Gastroesophageal sphincter (tissue), 3 donors: ENCODE results near the gene GRAMD1C.

Experiments
- CTCF ChIP-seq, 4 experiments: fragments of 200-600 bp in 2 of 4; fragments of 450-650 bp in 2 of 4; sonication (generic) in 1 of 4; IDR thresholded peaks; one replicate each; pipeline ENCODE4 v1.5.1; 2017 to 2019; ENCODE audit warnings: antibody characterized with exemption in 4 of 4, mild to moderate bottlenecking in 2 of 4, moderate library complexity in 2 of 4
- EP300 ChIP-seq: sonication (generic); formaldehyde crosslinking; IDR thresholded peaks from one replicate; pipeline ENCODE4 v1.6.1; 2017; ENCODE audit warnings: antibody characterized with exemption, mild to moderate bottlenecking
- POLR2A ChIP-seq, 2 donors: fragments of 450-650 bp; IDR thresholded peaks; one replicate each; pipeline ENCODE4 v1.6.1; 2017; ENCODE audit warnings: antibody characterized with exemption in 2 of 2, mild to moderate bottlenecking in 2 of 2, moderate library complexity in 1 of 2
- POLR2AphosphoS5 ChIP-seq: sonication (generic); formaldehyde crosslinking; IDR thresholded peaks from one replicate; pipeline ENCODE4 v1.6.1; 2017; ENCODE audit warnings: antibody characterized with exemption

- TF ChIP-seq EP300 (no peak), CTCF (IDR thresholded peaks at IDR 0.05) (no peak), POLR2A (IDR thresholded peaks at IDR 0.05) (no peak), POLR2AphosphoS5 (no peak)
These were observed 3.6 kb upstream of the GRAMD1C start for GRCh38 chr3:113834983-113835382.
